ENCODE results near the gene MRPS34.
A peak's percentile ranks its signal among the peaks of the same experiment; 100 is the strongest.

MRPS34 gene

DNA sequence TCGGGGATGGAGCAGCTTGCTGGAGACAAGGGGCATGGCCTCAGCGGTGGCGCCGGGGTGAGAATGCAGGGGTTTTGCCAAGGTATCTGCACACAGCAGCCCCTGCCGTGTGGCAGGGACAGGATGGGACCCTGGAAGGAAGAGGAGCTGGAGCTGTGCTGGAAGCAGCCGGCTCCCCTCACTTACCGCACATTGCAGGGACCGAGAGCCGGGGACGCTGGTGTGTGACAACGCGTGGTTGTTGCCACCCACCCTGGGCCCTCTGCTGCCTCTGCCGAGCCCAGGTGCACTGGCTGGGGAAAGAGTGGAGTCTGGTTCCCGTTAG is 12.9 kb upstream of the MRPS34 start:
- H3K27ac ChIP-seq = no peak overlapping the region
- TF ChIP-seq, protein P1, sequence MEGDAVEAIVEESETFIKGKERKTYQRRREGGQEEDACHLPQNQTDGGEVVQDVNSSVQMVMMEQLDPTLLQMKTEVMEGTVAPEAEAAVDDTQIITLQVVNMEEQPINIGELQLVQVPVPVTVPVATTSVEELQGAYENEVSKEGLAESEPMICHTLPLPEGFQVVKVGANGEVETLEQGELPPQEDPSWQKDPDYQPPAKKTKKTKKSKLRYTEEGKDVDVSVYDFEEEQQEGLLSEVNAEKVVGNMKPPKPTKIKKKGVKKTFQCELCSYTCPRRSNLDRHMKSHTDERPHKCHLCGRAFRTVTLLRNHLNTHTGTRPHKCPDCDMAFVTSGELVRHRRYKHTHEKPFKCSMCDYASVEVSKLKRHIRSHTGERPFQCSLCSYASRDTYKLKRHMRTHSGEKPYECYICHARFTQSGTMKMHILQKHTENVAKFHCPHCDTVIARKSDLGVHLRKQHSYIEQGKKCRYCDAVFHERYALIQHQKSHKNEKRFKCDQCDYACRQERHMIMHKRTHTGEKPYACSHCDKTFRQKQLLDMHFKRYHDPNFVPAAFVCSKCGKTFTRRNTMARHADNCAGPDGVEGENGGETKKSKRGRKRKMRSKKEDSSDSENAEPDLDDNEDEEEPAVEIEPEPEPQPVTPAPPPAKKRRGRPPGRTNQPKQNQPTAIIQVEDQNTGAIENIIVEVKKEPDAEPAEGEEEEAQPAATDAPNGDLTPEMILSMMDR (conservative IDR thresholded peaks at IDR 0.05) = no peak
- TF ChIP-seq ZFX (IDR thresholded peaks at IDR 0.05) = no peak

DNA sequence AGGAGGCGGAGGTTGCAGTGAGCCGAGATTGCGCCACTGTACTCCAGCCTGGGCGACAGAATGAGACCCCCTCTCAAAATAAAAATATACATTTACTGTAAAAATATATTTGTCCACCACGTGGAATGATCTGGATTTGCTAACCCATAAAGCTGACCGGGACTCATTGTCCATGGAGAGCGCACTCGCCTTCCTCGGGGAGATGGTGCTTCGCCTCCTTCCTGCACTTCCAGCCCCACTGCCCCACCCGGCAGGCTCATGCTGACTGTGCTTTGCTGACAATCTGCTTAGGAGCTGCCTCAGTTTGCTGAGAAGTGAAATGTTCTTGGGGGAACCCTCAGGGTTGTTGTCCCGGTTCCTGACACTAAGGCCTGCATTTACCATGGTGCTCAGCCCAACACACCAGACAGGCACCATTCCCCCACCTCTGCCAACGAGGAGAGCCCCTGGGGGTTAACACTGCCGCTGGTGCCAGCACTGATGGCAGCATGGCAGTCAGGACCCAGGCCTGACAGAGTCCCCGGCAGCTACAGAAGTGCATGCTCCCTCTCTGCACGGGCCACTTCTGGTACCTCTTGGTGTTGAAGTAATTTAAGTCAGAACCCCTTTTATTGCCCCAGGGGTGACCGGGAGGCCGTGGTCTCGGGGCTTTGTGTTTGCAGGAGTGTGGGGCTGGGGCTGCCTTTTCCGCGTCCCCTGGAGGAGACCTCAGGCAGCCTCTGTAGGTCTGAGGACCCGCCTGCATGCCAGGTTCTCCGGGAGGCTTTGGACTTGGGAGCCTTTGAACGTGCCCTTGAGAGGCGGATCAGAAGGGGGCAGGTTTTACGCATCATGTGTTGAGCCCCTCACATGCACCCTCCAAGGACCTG is 12.3 kb upstream of the MRPS34 start:
- no peak for TF ChIP-seq ZFX (IDR thresholded peaks at IDR 0.05)
- TF ChIP-seq, protein P1 (conservative IDR thresholded peaks at IDR 0.05) = no peak
- no peak overlapping the region for H3K27ac ChIP-seq

DNA sequence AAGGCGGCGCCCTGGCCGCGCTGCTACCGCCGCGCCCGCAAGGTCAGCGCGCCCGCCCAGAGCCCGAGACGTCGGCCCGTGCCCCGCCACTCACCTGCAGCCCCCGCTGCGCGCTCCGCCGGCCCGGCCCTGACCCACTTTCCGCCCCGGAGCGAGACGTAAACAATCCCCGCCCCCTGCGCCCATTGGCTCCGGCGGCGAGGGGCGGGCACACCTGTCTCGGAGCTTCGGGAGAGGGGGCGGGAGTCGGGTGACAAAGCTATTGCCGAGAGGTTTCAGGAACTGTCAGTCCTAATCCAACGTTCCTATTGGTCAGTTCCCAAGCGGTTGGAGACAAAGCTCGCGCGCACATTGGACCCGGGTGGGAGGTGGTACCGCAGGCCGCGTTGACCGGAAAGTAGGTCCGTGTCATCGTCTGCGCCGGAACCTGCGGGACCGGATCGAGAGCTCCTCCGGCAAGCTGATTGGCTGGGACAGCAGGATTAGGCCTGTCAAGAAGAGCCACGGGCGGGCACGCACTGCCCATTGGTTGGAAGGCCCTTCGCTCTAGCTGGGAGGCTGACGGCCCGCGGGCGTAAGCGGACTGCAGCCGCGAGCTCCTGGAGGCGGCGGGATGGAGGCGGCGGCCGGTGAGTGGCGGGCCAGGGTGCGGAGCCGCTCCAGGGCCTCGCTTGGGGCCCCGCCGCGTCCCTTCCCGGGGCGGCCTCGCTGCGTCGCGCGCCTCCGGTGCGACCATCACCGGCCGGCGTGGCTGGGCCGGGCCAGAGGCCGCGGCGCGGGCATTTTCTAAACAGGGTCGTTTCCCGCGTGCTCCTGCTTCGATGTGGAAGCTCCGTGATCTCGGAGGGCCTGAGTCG is 9.7 kb upstream of the MRPS34 start, which contains the start of the genes NUBP2 and SPSB3:
TSS of gene NUBP2 (plus strand) at position 553 of the 857 bp plus-strand sequence. CDS start at position 614, 61 bp downstream.
TSS of gene SPSB3 (minus strand) at position 164 of the 857 bp plus-strand sequence. CDS start 1,088 bp downstream, outside the sequence.
- H3K27ac ChIP-seq = peak within 1 kb of the TSS; percentile 81
- peak; percentile 55; the same call in 1 of the 2 replicates for TF ChIP-seq ZFX (IDR thresholded peaks at IDR 0.05)
- TF ChIP-seq, protein P1 (conservative IDR thresholded peaks at IDR 0.05) = no peak

DNA sequence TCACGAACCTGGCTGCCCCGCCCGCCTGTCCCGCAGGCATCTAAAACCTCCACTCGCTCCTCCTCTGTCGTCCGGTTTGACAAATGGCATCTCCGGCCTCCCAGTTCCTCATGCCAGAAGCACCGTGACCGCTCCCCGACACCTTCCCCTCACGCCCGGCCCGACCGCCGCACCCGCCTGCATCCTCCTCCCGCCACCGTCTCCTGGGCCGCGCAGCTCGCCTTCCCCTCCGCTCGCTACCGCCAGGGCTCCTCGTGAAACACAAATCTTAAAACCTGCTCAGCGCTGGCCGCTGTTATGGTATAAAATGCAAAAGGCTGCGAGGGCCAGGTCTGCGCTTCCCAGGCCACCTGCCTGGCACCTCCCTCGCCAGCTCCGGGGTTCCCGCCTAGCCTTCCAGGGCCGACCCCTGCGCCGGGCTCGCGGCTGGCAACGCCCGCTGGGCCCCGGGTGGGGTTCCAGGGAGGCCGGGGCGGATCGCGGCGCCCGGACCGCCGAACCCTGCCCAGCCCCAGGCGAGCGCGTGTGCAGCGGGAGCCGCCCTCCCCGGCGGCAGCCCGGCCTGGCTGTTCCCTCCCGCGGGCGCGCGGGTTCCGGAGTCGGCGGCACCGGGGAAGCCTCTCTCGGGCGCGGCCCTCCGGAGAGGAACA is 8.9 kb upstream of the MRPS34 start:
- TF ChIP-seq, protein P1 (conservative IDR thresholded peaks at IDR 0.05) = no peak; the same call in 1 of the 2 replicates
- TF ChIP-seq ZFX (IDR thresholded peaks at IDR 0.05) = peak; percentile 35; the same call in 1 of the 2 replicates

DNA sequence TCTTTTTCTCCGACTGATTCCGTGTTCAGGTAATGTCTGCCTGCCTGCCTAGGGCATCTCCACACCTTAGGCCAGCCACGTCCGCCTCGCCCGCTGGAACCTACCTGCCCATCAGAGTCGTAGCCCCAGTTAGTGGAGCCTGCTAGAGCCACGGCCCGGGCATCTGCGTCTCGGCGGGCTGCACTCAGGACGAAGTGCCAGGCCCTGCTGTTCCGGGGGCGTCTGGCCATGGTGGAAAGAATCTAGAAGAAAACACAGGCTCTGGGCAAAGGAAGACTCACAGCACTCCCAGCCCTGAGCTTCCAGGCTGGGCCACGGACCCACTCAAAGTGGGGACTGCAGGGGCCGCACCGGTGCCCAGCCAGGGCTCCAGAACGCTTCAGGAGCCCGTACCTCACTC is 8.3 kb upstream of the MRPS34 start:
- H3K27ac ChIP-seq = peak overlapping the region; percentile 81
- TF ChIP-seq, protein P1 (conservative IDR thresholded peaks at IDR 0.05) = no peak

More for the DNA sequence above, 8.9 kb upstream of the MRPS34 start:
- H3K27ac ChIP-seq = peak overlapping the region; percentile 81

DNA sequence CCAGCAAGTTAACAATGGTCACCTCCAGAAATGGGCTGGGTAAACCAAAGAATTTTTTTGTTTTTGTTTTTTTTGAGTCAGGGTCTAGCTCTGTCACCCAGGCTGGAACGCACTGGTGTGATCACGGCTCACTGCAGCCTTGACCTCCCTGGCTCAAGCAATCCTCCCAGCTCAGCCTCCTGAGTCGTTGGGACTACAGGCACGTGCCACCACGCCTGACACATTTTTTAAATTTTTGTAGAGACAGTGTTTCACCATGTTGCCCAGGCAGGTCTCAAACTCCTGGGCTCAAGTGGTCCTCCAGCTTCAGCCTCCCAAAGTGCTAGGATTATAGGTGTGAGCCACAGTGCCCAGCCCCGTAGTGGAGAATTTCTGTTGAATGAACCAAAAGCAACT is 7.7 kb upstream of the MRPS34 start:
- H3K27ac ChIP-seq = peak overlapping the region; percentile 81; the same call in 1 of the 2 replicates
- TF ChIP-seq ZFX (IDR thresholded peaks at IDR 0.05) = no peak
- TF ChIP-seq, protein P1 (conservative IDR thresholded peaks at IDR 0.05) = no peak
